ENCODE results near the gene SNX10. TPM values are rescaled to one million over a fixed set of nuclear protein-coding genes. Genes with fewer than 3 reads are reported as not detected.

The SNX10 gene
- total and polyA plus RNA-seq, 12 donors: 6.5 to 50.3 (median 27.8) TPM

GRCh38 chr7:26379711-26380110 is 88.0 kb downstream of the SNX10 start:
- intact Hi-C loops (cut with DNase I): loop anchor here (5.0 to 10.0 kb wide), 4 partner anchors 115 to 785 kb away; partner anchors contain the start of gene HOXA9 (in 1 of the 2)
- WGBS, 4 donors: 63 to 74% (median 72%) methylated on average over 3 of the region's 3 CpGs

GRCh38 chr7:26381476-26382353 is 90.1 kb downstream of the SNX10 start:
- Histone ChIP-seq H3K27ac (no peak overlapping the region), H3K4me1 (replicated peaks in 1 of 2) (peaks cover 0 to 4% of the 10 kb centered on the region in 2 donors), H3K9me3 (replicated peaks in 1 of 3) (no peaks in the 10 kb centered on the region), H3K4me3 (no peak overlapping the region), H3K27me3 (no peaks in the 10 kb centered on the region), H3K36me3 (replicated peaks in 1 of 2) (no peaks in the 10 kb centered on the region)
- DNase-seq: no peak
- TF ChIP-seq CTCF (IDR thresholded peaks at IDR 0.05): no peak
- no peak for TF ChIP-seq POLR2A (IDR thresholded peaks at IDR 0.05)
- whole genome bisulfite sequencing, 4 donors: 83 to 88% (median 86%) methylated on average over 10 of the region's 10 CpGs
- intact Hi-C loops (cut with DNase I): loop anchor here (5.0 to 10.0 kb wide), 2 partner anchors 113 to 281 kb away; no protein-coding TSS in a partner anchor

More at GRCh38 chr7:26379711-26380110, 88.0 kb downstream of the SNX10 start:
- no peak for DNase-seq
- no peaks in the 10 kb centered on the region for H3K27me3 ChIP-seq
- H3K9me3 ChIP-seq (replicated peaks in 1 of 3): no peaks in the 10 kb centered on the region
- no peak overlapping the region for H3K4me3 ChIP-seq
- H3K27ac ChIP-seq: no peak overlapping the region
- no peaks in the 10 kb centered on the region for H3K36me3 ChIP-seq (replicated peaks in 1 of 2)
- TF ChIP-seq CTCF (IDR thresholded peaks at IDR 0.05): no peak
- no peak for TF ChIP-seq POLR2A (IDR thresholded peaks at IDR 0.05)
- H3K4me1 ChIP-seq (replicated peaks in 1 of 2): peaks cover 0 to 8% of the 10 kb centered on the region in 2 donors

GRCh38 chr7:26385240-26385639 is 93.6 kb downstream of the SNX10 start:
- no peak overlapping the region for H3K4me3 ChIP-seq
- no peaks in the 10 kb centered on the region for H3K36me3 ChIP-seq (replicated peaks in 1 of 2)
- no peak for TF ChIP-seq CTCF (IDR thresholded peaks at IDR 0.05)
- no peak for TF ChIP-seq POLR2A (IDR thresholded peaks at IDR 0.05)
- no peak overlapping the region for H3K27ac ChIP-seq
- no peaks in the 10 kb centered on the region for H3K9me3 ChIP-seq (replicated peaks in 1 of 3)
- no peaks in the 10 kb centered on the region for H3K4me1 ChIP-seq (replicated peaks in 1 of 2)
- DNase-seq: no peak
- intact Hi-C loops (cut with DNase I): loop anchor here in 1 of 2 donors (10.0 kb wide), 1 partner anchor 110 kb away; no protein-coding TSS in a partner anchor
- H3K27me3 ChIP-seq: no peaks in the 10 kb centered on the region

GRCh38 chr7:26387731-26388130 is 96.1 kb downstream of the SNX10 start:
- no peak for DNase-seq
- Histone ChIP-seq H3K36me3 (replicated peaks in 1 of 2) (no peaks in the 10 kb centered on the region), H3K4me1 (replicated peaks in 1 of 2) (no peaks in the 10 kb centered on the region), H3K9me3 (replicated peaks in 1 of 3) (no peaks in the 10 kb centered on the region), H3K27ac (no peak overlapping the region), H3K4me3 (no peak overlapping the region), H3K27me3 (no peaks in the 10 kb centered on the region)
- TF ChIP-seq POLR2A (IDR thresholded peaks at IDR 0.05) (no peak), CTCF (IDR thresholded peaks at IDR 0.05) (no peak)
- 59 to 67% (median 63%) methylated on average over 2 of the region's 2 CpGs for WGBS, 4 donors
- intact Hi-C loops (cut with DNase I): loop anchor here in 1 of 2 donors (10.0 kb wide), 1 partner anchor 107 kb away; no protein-coding TSS in a partner anchor

All from adrenal gland (tissue), 12 donors.